ENCODE measurements around the gene CTCF. TPM values are rescaled to one million over a fixed set of nuclear protein-coding genes. Genes with fewer than 3 reads are reported as not detected.

CTCF gene, protein sequence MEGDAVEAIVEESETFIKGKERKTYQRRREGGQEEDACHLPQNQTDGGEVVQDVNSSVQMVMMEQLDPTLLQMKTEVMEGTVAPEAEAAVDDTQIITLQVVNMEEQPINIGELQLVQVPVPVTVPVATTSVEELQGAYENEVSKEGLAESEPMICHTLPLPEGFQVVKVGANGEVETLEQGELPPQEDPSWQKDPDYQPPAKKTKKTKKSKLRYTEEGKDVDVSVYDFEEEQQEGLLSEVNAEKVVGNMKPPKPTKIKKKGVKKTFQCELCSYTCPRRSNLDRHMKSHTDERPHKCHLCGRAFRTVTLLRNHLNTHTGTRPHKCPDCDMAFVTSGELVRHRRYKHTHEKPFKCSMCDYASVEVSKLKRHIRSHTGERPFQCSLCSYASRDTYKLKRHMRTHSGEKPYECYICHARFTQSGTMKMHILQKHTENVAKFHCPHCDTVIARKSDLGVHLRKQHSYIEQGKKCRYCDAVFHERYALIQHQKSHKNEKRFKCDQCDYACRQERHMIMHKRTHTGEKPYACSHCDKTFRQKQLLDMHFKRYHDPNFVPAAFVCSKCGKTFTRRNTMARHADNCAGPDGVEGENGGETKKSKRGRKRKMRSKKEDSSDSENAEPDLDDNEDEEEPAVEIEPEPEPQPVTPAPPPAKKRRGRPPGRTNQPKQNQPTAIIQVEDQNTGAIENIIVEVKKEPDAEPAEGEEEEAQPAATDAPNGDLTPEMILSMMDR
- 17.7 and 27.5 TPM in 2 replicates for total RNA-seq

DNA sequence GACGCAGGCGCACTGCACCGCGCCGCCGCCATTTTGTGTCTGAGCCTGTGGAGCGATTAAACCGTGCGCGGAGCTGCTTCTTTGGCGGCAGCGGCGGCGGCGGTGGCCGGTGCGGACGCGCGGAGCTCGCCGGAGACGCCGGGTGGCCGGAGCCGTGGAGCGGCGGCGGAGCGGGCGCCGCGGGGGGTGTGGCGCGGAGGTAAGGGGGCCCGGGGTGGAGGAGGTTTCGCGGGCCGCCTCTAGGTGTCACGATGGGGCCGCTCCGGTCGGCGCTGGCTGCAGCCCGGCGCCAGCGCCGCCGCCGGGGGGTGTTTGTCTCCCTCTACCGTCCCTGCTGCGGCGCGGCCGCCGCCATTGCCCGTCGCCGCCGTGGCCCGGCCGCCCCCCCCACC, at the start of gene CTCF:
TSS of gene CTCF (plus strand) at position 1 of the 392 bp plus-strand sequence. CDS start 48,307 bp downstream, outside the sequence.

DNA sequence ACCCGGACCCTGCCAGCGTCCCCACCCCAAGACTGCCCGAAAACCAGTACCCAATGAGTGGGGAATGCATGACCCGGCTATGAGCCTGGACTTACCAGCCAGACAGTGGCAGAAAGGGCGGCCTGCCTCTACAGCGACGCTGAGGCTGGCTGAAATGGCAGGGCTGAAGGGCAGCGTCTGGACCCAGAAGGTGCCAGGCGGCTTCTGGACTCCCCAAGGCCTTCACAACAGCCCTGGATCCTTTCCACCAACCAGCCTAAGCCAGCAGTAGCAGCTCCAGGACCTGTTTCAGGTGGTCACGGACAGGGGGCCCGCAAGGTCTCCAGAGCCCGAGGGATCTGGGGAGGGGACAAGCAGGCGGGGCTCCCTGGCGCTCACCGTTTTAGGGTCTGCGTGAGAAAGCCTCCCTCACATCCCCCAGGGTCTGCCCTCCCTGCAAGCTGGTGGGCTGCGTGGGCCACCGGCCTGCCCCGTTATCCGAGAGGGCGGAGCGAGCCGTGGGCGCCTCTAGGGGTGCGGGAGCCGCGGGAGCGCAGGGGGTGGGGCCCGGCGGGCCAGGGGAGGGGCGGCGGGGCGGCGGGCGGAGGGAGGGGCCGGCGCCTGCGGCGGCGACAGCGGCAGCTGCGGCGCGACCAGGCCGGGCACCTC, 34.0 kb upstream of the CTCF start, which contains the start of gene RIPOR1:
TSS of gene RIPOR1 (plus strand) at position 608 of the 648 bp plus-strand sequence. CDS start 9,618 bp downstream, outside the sequence.

DNA sequence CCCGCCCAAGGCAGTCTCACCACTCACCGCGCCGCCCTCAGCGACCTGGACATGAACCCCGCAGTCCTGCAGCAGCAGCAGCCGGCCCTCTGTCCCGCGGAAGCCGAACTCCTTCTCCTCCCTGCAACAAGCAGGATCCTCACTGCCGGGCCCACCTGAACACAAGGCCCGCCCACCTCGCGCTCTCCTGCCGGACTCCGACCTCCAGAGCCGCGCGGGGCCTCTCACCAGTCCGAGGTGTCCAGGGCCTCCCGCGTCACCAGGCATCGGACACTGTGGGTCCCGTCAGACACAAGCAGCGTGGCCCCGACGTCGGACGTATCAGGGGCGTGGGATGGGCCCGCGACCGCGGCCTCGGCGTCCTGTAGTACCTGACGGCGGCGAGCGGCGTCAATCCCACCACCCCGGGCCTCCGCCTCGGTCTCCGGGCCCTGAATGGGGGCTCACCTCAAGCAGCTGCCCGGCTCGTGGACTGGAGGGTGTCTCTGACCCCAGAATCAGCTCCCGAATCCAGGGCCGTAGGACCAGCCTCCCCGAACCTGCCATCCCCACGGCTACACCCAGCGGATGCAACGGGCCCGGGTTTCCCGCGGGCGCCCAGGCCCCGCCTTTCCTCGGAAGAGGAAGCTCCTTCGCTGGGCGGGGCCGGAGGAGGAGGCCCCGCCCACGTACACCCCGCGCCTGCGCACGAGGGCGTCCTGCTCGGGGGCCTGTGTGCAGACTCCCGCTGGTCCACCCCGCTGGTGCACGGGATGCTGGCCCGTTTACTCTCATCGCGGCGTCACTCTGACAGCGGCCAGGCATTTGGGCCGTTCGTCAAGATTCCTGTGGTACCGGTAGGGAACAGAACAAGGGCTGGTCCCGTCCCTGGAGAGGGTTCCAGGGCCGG, 97.6 kb downstream of the CTCF start, which contains the start of gene ACD:
TSS of gene ACD (minus strand) at position 586 of the 889 bp plus-strand sequence. CDS start at position 546, 40 bp downstream.

DNA sequence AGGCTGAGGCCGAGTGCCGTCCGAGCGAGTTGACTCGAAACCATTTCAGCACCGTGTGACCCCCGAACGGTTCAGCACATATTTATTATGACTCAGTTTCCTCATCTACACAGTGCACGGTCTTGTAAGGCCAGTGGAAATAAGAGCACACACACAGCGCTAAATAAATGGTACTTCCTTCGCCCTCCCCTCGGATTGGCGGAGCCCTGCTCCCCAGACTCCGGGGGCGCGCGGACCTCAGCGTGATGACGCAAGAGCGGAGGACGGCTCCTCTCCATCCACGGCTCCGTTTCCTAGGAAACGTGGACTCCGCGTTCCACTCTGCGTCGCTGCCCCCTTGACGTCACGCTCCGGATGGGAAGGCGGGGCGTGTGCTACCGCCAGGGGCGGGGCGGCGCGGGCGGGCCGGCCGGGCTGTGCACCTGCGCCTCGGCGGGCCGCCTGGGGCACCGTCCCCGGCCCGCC, 98.3 kb downstream of the CTCF start, which contains the start of gene PARD6A:
TSS of gene PARD6A (plus strand) at position 397 of the 465 bp plus-strand sequence. CDS start 79 bp downstream, outside the sequence.

DNA sequence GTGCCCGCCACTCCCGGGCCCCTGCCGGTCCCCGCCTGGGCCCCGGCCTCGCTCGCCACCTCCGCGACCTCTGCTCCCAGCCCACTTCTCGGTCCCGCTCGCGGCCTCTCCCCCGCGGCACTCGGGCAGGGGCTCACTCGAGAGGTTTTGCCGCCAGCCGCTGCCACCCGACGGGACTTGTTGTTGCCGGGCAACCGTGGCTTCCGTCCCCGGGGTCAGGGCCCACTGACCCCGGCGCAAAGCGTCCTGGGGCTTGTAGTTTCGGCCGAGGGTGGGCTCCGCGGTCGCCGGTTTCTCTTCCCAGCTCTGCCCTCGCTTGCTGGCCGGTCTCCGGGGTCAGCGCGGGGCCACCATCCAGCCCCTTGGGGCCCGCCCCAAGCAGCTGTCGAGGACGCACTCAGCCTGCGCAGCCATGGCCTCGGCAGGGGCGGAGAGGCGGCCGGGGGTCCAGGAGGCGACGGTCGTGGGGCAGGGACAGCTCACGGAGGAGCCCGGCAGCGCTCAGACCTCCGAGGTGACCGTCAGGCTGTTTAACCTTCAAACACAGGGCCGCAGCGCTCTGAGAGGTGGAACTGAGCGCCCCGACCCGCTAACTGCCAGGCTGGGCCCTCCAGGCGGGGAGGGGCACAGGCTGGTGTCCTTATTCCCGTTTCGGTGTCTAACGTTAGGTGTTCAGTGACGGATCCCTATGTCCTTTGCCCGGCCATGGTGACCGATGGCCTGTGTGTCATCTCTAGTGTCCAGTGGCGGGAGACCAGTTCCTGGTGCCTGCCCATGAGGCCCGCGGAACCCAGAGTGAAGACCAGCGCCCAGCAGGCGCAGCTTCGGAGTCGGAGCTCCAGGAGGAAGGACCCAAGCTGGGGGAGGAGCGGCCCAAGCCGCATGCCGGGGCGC, 104.5 kb downstream of the CTCF start, which contains the start of the genes C16orf86 and ENKD1:
TSS of gene C16orf86 (plus strand) at position 256 of the 894 bp plus-strand sequence. CDS start at position 413, 157 bp downstream.
TSS of gene ENKD1 (minus strand) at position 192 of the 894 bp plus-strand sequence. CDS start 308 bp downstream, outside the sequence.

Other genes starting within 250 kb of the CTCF start
- gene KCTD19, start 235.8 kb upstream of the CTCF start, total RNA-seq = 0.50 and 0.87 TPM in 2 replicates
- gene LRRC36, start 235.7 kb upstream of the CTCF start, total RNA-seq = 0.50 and 0.73 TPM in 2 replicates
- 1.0 and 2.2 TPM in 2 replicates for gene TPPP3, start 169.0 kb upstream of the CTCF start, total RNA-seq
- 9.9 and 10.9 TPM in 2 replicates for gene ZDHHC1, start 146.0 kb upstream of the CTCF start, total RNA-seq
- 0.15 and 0.66 TPM in 2 replicates for gene HSD11B2, start 131.4 kb upstream of the CTCF start, total RNA-seq
- gene ATP6V0D1, start 81.4 kb upstream of the CTCF start, total RNA-seq = 181 and 219 TPM in 2 replicates
- gene AGRP, start 79.0 kb upstream of the CTCF start, total RNA-seq = not detected in 2 replicates
- 39.4 and 47.1 TPM in 2 replicates for gene RIPOR1, start 33.7 kb upstream of the CTCF start, total RNA-seq
- gene CARMIL2, start 82.6 kb downstream of the CTCF start, total RNA-seq = under 0.01 and 0.29 TPM in 2 replicates
- gene ACD, start 97.7 kb downstream of the CTCF start, total RNA-seq = 15.4 and 16.7 TPM in 2 replicates
- 0.44 and 2.5 TPM in 2 replicates for gene PARD6A, start 98.4 kb downstream of the CTCF start, total RNA-seq
- 18.2 and 21.8 TPM in 2 replicates for gene ENKD1, start 104.2 kb downstream of the CTCF start, total RNA-seq
- gene C16orf86, start 104.3 kb downstream of the CTCF start, total RNA-seq = 9.6 and 13.7 TPM in 2 replicates
- 15.4 and 16.1 TPM in 2 replicates for gene GFOD2, start 156.8 kb downstream of the CTCF start, total RNA-seq
- gene RANBP10, start 244.0 kb downstream of the CTCF start, total RNA-seq = 4.9 and 7.8 TPM in 2 replicates
- gene TSNAXIP1, start 244.4 kb downstream of the CTCF start, total RNA-seq = 0.73 and 1.3 TPM in 2 replicates

All from smooth muscle cell of trachea (primary cell).